LNCaP clone FGC (cell line): ENCODE results near the gene RFX6.

Experiments
- DNase-seq: peaks from one replicate; pipeline ENCODE4 v3.0.0-alpha.2; 2011; ENCODE audit warnings: low read depth
- H3K4me3 ChIP-seq: 2 replicates; pipeline ENCODE4 v1.5.1; 2011; ENCODE audit warnings: mild to moderate bottlenecking, low read depth, low read length, control low read depth
- TF ChIP-seq, protein P1 (sequence below): IDR thresholded peaks from 2 replicates; pipeline ENCODE4 v1.5.1; 2012; ENCODE audit warnings: mild to moderate bottlenecking; ENCODE audit not compliant: control insufficient read depth, insufficient read depth; ENCODE audit errors: extremely low read depth

The RFX6 gene

DNA sequence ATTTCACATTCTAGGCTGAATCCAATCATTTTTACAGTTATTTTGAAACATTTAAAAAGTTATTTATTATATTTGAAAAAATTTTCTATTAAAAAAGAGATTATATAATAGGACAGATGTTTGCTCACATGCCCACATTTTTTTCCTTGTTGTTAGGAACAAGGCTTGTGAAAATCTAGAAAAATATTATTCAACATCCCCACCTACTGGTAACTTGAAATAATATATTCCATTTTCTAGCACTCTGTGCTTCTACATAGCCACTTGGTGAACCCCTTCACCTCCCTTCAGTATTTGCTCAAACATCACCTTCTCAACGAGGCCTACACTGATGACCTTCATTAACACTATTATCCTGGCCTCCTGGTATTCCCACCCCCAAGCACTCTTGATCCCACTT, 29.8 kb upstream of the RFX6 start:
- DNase-seq, result peak; percentile 27

DNA sequence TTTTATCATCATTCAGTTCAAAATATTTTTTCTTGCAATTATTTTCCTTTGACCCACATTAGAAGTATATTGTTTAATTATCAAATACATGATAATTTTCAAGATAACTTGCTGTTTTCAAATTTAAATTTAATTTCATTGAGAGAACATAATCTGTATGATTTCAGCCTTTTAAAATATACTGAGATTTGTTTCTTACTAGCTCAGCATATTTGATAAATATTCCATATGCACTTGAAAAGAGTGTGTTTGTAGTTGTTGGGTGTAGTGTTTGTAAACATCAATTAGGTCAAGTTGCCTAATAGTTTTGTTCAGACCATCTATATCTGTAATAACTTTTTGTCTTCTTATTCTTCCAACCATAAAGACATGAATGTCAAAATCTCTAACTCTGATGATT, 19.0 kb upstream of the RFX6 start:
- TF ChIP-seq, protein P1, sequence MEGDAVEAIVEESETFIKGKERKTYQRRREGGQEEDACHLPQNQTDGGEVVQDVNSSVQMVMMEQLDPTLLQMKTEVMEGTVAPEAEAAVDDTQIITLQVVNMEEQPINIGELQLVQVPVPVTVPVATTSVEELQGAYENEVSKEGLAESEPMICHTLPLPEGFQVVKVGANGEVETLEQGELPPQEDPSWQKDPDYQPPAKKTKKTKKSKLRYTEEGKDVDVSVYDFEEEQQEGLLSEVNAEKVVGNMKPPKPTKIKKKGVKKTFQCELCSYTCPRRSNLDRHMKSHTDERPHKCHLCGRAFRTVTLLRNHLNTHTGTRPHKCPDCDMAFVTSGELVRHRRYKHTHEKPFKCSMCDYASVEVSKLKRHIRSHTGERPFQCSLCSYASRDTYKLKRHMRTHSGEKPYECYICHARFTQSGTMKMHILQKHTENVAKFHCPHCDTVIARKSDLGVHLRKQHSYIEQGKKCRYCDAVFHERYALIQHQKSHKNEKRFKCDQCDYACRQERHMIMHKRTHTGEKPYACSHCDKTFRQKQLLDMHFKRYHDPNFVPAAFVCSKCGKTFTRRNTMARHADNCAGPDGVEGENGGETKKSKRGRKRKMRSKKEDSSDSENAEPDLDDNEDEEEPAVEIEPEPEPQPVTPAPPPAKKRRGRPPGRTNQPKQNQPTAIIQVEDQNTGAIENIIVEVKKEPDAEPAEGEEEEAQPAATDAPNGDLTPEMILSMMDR, result no peak
- H3K4me3 ChIP-seq, result no peak overlapping the region
- no peak for DNase-seq

More for the DNA sequence above, 29.8 kb upstream of the RFX6 start:
- no peak overlapping the region for H3K4me3 ChIP-seq
- TF ChIP-seq, protein P1, result peak; percentile 36

DNA sequence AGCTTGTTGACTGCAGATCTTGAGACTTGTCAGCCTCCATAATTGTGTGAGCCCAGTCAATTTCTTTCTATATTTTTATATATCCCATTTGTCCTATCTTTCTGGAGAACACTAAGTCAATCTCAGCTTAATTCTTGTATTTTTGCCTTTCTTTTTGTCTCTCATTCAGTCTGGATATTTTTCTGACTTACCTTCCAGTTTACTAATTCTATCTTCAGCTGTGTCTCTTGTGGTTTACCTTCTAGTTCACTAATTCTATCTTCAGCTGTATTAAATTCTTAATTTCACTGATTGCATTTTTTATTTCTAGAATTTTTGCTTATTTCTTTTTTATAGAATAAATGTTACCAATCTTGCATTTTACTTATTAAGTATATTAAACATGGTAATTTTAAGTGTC, 17.8 kb upstream of the RFX6 start:
- no peak for DNase-seq
- H3K4me3 ChIP-seq, result no peak overlapping the region
- TF ChIP-seq, protein P1, result no peak

DNA sequence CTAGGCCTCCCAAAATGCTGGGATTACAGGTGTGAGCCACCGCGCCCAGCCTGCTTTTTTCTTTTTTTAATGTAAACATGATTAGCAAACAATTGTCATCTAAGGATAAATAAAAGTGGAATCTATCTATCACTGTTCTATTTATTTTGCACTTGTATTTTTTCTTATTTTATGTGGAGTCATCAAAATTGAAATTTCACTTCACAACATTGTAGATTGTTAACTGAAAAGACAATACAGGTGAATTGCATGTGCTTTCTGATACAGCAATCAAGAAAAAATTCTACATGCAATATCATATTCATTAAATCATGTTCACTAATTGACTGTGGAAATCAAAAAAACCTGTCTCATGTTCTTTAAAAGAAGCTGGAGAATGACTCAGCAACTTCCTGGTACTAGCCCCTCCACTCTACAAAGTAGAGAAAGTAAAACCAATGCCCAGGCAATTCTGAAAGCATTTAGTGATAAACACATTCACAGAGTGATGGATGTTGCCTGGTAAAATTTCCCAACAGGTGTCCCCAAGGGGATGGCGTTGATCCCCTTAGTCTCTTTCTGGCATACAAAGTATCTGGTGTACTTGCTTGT, 10.7 kb upstream of the RFX6 start:
- no peak for DNase-seq
- H3K4me3 ChIP-seq, result no peak overlapping the region
- TF ChIP-seq, protein P1, result no peak

DNA sequence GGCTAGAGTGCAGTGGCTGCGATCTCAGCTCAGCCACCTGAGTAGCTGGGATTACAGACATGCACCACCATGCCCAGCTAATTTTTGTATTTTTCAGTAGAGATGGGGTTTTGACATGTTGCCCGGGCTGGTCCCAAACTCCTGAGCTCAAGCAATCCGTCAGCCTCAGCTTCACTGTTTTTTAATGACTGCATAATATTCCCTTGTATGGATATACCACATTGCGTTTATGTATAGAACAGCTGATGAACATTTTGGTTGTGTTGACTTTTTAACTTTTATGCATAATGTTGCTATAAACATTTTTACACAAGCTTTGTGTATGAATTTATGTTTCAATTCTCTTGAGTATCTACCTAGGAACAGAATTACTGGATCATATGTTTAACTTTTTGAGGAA, 4.3 kb upstream of the RFX6 start:
- no peak for DNase-seq
- TF ChIP-seq, protein P1, result no peak
- H3K4me3 ChIP-seq, result no peak overlapping the region

DNA sequence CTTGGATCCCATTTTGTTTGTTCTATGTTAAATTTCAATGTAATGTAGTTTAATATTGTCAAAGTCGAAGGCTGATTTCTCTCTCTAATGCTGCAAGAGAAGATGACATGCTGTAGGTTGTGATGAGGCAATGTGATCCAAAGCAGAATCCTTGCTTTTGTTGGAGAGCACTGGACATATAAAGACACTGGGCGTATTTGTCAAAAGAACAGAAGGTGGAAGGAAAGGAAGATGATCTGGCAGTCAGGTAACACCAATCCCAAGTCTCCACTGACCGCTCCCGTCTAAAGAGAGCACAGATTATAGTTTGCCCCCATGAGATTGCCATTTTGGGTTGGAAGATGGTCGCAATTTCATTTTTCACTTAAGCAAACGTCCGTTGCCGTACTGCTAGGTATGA, 935 bp upstream of the RFX6 start:
- TF ChIP-seq, protein P1, result no peak
- no peak overlapping the region for H3K4me3 ChIP-seq
- DNase-seq, result no peak

DNA sequence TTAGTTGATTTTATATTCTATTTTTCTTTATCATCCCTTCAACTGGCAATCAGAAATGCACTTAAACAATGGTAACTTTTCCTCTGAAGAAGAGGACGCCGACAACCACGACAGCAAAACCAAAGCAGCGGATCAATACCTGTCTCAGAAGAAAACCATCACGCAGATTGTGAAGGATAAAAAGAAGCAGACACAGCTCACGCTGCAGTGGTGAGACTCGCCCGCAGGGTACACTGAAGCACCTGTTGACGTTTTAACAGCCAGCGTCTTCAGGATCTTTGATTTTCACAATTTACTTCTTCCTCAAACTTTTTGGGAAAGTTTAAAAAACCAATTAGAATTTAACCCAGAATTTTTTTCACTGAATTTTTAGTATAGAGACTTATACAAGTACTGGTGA, 701 bp downstream of the RFX6 start:
- TF ChIP-seq, protein P1, result no peak
- peak overlapping the region; percentile 55; the same call in 1 of the 2 replicates for H3K4me3 ChIP-seq
- DNase-seq, result no peak
